ENCODE data around the gene OR6C6. TPM values are rescaled to one million over a fixed set of nuclear protein-coding genes. Genes with fewer than 3 reads are reported as not detected.

Gene OR6C6
- total RNA-seq, 4 donors from 2014 or later = not detected

GRCh38 chr12:55289999-55290398, 6.4 kb downstream of the OR6C6 start:
- no peak for DNase-seq
- no peak for TF ChIP-seq POLR2A (IDR thresholded peaks at IDR 0.05)
- TF ChIP-seq CTCF (IDR thresholded peaks at IDR 0.05) = no peak
- Histone ChIP-seq H3K27ac (no peak overlapping the region), H3K4me3 (no peak overlapping the region), H3K9me3 (no peaks in the 10 kb centered on the region), H3K36me3 (no peaks in the 10 kb centered on the region), H3K27me3 (no peaks in the 10 kb centered on the region), H3K4me1 (no peaks in the 10 kb centered on the region)
- intact Hi-C loops (cut with DNase I) = no loop called here
- WGBS, 2 donors = 39 to 44% methylated on average over 2 of the region's 2 CpGs

DNA sequence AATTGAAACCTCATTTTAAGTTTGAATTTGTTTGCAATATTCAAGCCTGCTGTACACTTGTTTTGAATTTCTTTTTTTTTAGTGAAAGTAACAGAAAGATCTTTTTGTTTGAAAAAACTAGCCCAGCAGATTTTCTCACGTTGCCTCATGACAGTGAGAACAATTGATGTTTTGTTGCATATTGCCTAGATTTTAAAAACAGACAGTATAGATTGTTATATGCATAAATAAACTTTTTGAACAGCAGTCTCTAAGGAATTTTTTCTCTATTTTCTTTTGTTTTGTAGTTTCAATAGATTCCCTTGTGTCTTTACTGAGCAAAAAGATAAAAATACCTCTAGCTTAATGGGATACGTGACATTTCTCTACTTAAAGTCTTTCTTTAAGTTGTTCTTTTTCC, 15.4 kb downstream of the OR6C6 start:
- Histone ChIP-seq H3K27ac (no peak overlapping the region), H3K4me1 (no peaks in the 10 kb centered on the region), H3K4me3 (no peak overlapping the region), H3K27me3 (no peaks in the 10 kb centered on the region), H3K36me3 (no peaks in the 10 kb centered on the region), H3K9me3 (no peaks in the 10 kb centered on the region)
- no peak for DNase-seq
- TF ChIP-seq CTCF (IDR thresholded peaks at IDR 0.05) = no peak
- no peak for TF ChIP-seq POLR2A (IDR thresholded peaks at IDR 0.05)
- intact Hi-C loops (cut with DNase I) = no loop called here
- WGBS, 2 donors = 31 to 40% methylated on average over 2 of the region's 2 CpGs

DNA sequence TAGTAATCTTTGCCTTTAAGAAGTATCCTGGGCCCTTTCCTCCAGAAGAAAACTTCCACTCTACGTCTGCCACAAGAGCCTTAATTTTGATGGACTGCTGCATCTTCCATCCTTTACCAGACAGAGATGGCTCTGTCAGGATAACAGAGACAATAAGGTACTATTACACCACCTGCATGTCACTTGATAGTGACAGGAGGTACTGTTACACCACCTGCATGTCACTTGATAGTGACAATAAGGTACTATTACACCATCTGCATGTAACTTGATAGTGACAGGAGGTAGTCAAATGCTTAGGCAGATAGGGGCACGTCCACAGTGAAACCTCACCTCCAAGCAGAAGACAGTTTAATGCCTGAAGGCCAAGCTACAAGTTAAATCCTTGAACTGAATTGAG, 38.1 kb downstream of the OR6C6 start:
- Histone ChIP-seq H3K9me3 (no peaks in the 10 kb centered on the region), H3K27ac (no peak overlapping the region), H3K4me3 (no peak overlapping the region), H3K27me3 (no peaks in the 10 kb centered on the region), H3K4me1 (no peaks in the 10 kb centered on the region), H3K36me3 (no peaks in the 10 kb centered on the region)
- WGBS, 2 donors = 51 to 59% methylated on average over 2 of the region's 2 CpGs
- intact Hi-C loops (cut with DNase I) = no loop called here
- TF ChIP-seq CTCF (IDR thresholded peaks at IDR 0.05) (no peak), POLR2A (IDR thresholded peaks at IDR 0.05) (no peak)
- no peak for DNase-seq

- WGBS, 2 donors = 86 to 89% methylated on average over 3 to 4 of the region's 4 CpGs
- H3K36me3 ChIP-seq = no peaks in the 10 kb centered on the region
- H3K27ac ChIP-seq = no peak overlapping the region
- intact Hi-C loops (cut with DNase I) = no loop called here
- no peak for DNase-seq
- H3K4me1 ChIP-seq = no peaks in the 10 kb centered on the region
- no peak overlapping the region for H3K4me3 ChIP-seq
- H3K9me3 ChIP-seq = no peaks in the 10 kb centered on the region
- TF ChIP-seq POLR2A (IDR thresholded peaks at IDR 0.05) (no peak), CTCF (IDR thresholded peaks at IDR 0.05) (no peak)
- H3K27me3 ChIP-seq = no peaks in the 10 kb centered on the region
Measured at GRCh38 chr12:55256831-55257230, 39.5 kb downstream of the OR6C6 start.

GRCh38 chr12:55253281-55253680, 43.1 kb downstream of the OR6C6 start:
- TF ChIP-seq POLR2A (IDR thresholded peaks at IDR 0.05) (no peak), CTCF (IDR thresholded peaks at IDR 0.05) (no peak)
- intact Hi-C loops (cut with DNase I) = no loop called here

More at GRCh38 chr12:55253281-55253680, 43.1 kb downstream of the OR6C6 start:
- Histone ChIP-seq H3K4me3 (no peak overlapping the region), H3K27me3 (no peaks in the 10 kb centered on the region), H3K36me3 (no peaks in the 10 kb centered on the region), H3K4me1 (no peaks in the 10 kb centered on the region), H3K27ac (no peak overlapping the region), H3K9me3 (no peaks in the 10 kb centered on the region)
- DNase-seq = no peak
